SK-N-SH (cell line): ENCODE measurements around the gene SUCLG2. TPM values are rescaled to one million over a fixed set of nuclear protein-coding genes. Genes with fewer than 3 reads are reported as not detected.

Experiments
- CTCF ChIA-PET: fragments of 300-600, 350-600 bp; formaldehyde crosslinking; extraction: SDS; loops from one replicate; lab custom pipeline; 2021; lab: Yijun Ruan, JAX
- POLR2A ChIA-PET: fragments of 350-600 bp; sonication (Branson Sonifier 250); formaldehyde crosslinking; extraction: SDS; loops from one replicate; lab custom pipeline; 2020; ENCODE audit warnings: antibody characterized with exemption, inconsistent platforms; lab: Yijun Ruan, JAX
- DNase-seq: peaks from one replicate; pipeline ENCODE4 v3.0.0; 2012
- H2AFZ ChIP-seq: fragments of 200-600 bp; sonication (generic); 2 replicates; pipeline ENCODE4 v1.8.1; 2016; ENCODE audit warnings: antibody characterized with exemption, mild to moderate bottlenecking, low read depth
- H3F3A ChIP-seq: fragments of 200-600 bp; sonication (generic); replicated peaks from 2 replicates; pipeline ENCODE3; 2016; ENCODE audit warnings: antibody characterized with exemption, mild to moderate bottlenecking; ENCODE audit not compliant: insufficient read depth
- H3K27ac ChIP-seq, 2 experiments: fragments of 200-500 bp in 1 of 2; fragments of 200-600 bp in 1 of 2; sonication (Bioruptor generic) in 1 of 2; sonication (generic), shearing (Covaris generic) in 1 of 2; 2 replicates each; pipeline versions ENCODE4 v1.5.1 to v1.6.1; 2014 to 2016; ENCODE audit warnings: low read depth in 2 of 2, inconsistent platforms in 1 of 2, low read length in 1 of 2, mild to moderate bottlenecking in 1 of 2, mixed read lengths in 1 of 2
- H3K27me3 ChIP-seq: fragments of 200-600 bp; sonication (generic), shearing (Covaris generic); 2 replicates; pipeline ENCODE4 v1.6.1; 2016; ENCODE audit warnings: mixed run types; ENCODE audit not compliant: insufficient read depth
- H3K36me3 ChIP-seq, 2 experiments: fragments of 200-500 bp in 1 of 2; fragments of 200-600 bp in 1 of 2; sonication (Bioruptor generic) in 1 of 2; sonication (generic) in 1 of 2; replicated peaks in 1 of 2; 2 replicates each; pipeline versions ENCODE3 to v1.5.1; 2014 to 2016; ENCODE audit warnings: low read length in 1 of 2, mild to moderate bottlenecking in 1 of 2; ENCODE audit not compliant: insufficient read depth in 2 of 2, control insufficient read depth in 1 of 2
- H3K4me1 ChIP-seq, 2 experiments: fragments of 200-500 bp in 1 of 2; fragments of 200-600 bp in 1 of 2; sonication (Bioruptor generic) in 1 of 2; sonication (generic), shearing (Covaris generic) in 1 of 2; 2 replicates each; pipeline versions ENCODE4 v1.5.1 to v1.6.1; 2014 to 2016; ENCODE audit warnings: low read depth in 1 of 2, low read length in 1 of 2, mixed run types in 1 of 2; ENCODE audit not compliant: insufficient read depth in 2 of 2, control insufficient read depth in 1 of 2
- H3K4me2 ChIP-seq: fragments of 200-600 bp; sonication (generic), shearing (Covaris generic); 2 replicates; pipeline ENCODE4 v1.6.1; 2017; ENCODE audit warnings: mixed run types
- H3K4me3 ChIP-seq, 2 experiments: fragments of 200-500 bp in 1 of 2; fragments of 200-600 bp in 1 of 2; sonication (Bioruptor generic) in 1 of 2; sonication (generic), shearing (Covaris generic) in 1 of 2; 2 replicates each; pipeline versions ENCODE4 v1.5.1 to v1.8.1; 2014 to 2016; ENCODE audit warnings: low read depth in 2 of 2, inconsistent platforms in 1 of 2, low read length in 1 of 2, mild to moderate bottlenecking in 1 of 2, mixed read lengths in 1 of 2, moderate library complexity in 1 of 2
- H3K79me2 ChIP-seq: fragments of 200-600 bp; sonication (generic); 2 replicates; pipeline ENCODE4 v1.8.1; 2017; ENCODE audit warnings: mild to moderate bottlenecking; ENCODE audit not compliant: insufficient read depth
- H3K9ac ChIP-seq: fragments of 200-600 bp; sonication (generic); 2 replicates; pipeline ENCODE4 v1.6.1; 2017; ENCODE audit warnings: mixed run types
- H3K9me2 ChIP-seq: fragments of 200-600 bp; sonication (generic); 2 replicates; pipeline ENCODE4 v1.6.1; 2017; ENCODE audit warnings: mixed run types
- H3K9me3 ChIP-seq: fragments of 200-600 bp; sonication (generic); 2 replicates; pipeline ENCODE4 v1.6.1; 2017; ENCODE audit warnings: mixed run types, mild to moderate bottlenecking, moderate library complexity
- H4K20me1 ChIP-seq: fragments of 200-600 bp; sonication (generic); 2 replicates; pipeline ENCODE4 v1.6.1; 2017; ENCODE audit warnings: mild to moderate bottlenecking, mixed run types; ENCODE audit not compliant: insufficient read depth
- FOSL2 ChIP-seq: IDR thresholded peaks from 2 replicates; pipeline ENCODE4 v1.4.0; 2012; ENCODE audit warnings: low read depth, mild to moderate bottlenecking, moderate library complexity, borderline replicate concordance
- JUND ChIP-seq: IDR thresholded peaks from 2 replicates; pipeline ENCODE4 v1.4.0; 2012
- MAX ChIP-seq: IDR thresholded peaks from 2 replicates; pipeline ENCODE4 v1.4.0; 2012; ENCODE audit warnings: low read depth
- NFIC ChIP-seq: IDR thresholded peaks from 2 replicates; pipeline ENCODE4 v1.4.0; 2012; ENCODE audit warnings: borderline replicate concordance
- POLR2AphosphoS5 ChIP-seq: IDR thresholded peaks from 2 replicates; pipeline ENCODE4 v1.6.1; 2012; ENCODE audit warnings: low read depth, low read length
- RCOR1 ChIP-seq: fragments of 150-350 bp; IDR thresholded peaks from 2 replicates; pipeline ENCODE4 v1.6.1; 2017; ENCODE audit warnings: antibody characterized with exemption, low read length
- REST ChIP-seq: IDR thresholded peaks from 2 replicates; pipeline ENCODE4 v1.6.1; 2012; ENCODE audit warnings: mild to moderate bottlenecking, low read depth, low read length, moderate library complexity
- TCF12 ChIP-seq: IDR thresholded peaks from 2 replicates; pipeline ENCODE4 v1.4.0; 2012
- TEAD4 ChIP-seq: IDR thresholded peaks from 2 replicates; pipeline ENCODE4 v1.4.0; 2012; ENCODE audit warnings: mild to moderate bottlenecking, borderline replicate concordance; ENCODE audit not compliant: insufficient read depth
- YY1 ChIP-seq: IDR thresholded peaks from 2 replicates; pipeline ENCODE4 v1.4.0; 2012; ENCODE audit warnings: low read depth, mild to moderate bottlenecking
- ZBTB33 ChIP-seq: IDR thresholded peaks from 2 replicates; pipeline ENCODE4 v1.4.0; 2012; ENCODE audit warnings: low read depth, borderline replicate concordance
- WGBS: methylation state at CpG from one replicate; pipeline ENCODE4 v1.1.6; 2017; ENCODE audit warnings: low lambda C conversion rate; 5-methylcytosine and 5-hydroxymethylcytosine counted together
- polyA plus RNA-seq, 3 experiments: library from polyadenylated mRNA; depleted of rRNA; stranded (reverse); fragments of >200 nt; gene quantifications; 2 replicates each; pipeline ENCODE4 v1.2.3, GENCODE V29; 2012

The SUCLG2 gene
- polyA plus RNA-seq, 1 of the 3 experiments (the other 2 are of a cell fraction), result 20.2 TPM

- TF ChIP-seq ZBTB33 (no peak), YY1 (0 out of 2 replicates have a peak, but pooled peaks have one; percentile 12), REST (no peak), POLR2AphosphoS5 (no peak)
Observed at GRCh38 chr3:67647390-67647878, 7.0 kb downstream of the SUCLG2 start (continued).

GRCh38 chr3:67646586-67647234 lies 7.7 kb downstream of the SUCLG2 start:
- POLR2A ChIA-PET, result no interaction called here
- Histone ChIP-seq H3K9ac (peak overlapping the region; percentile 49; the same call in 1 of the 2 replicates), H2AFZ (no peak overlapping the region), H3K9me3 (no peaks in the 10 kb centered on the region), H4K20me1 (no peaks in the 10 kb centered on the region; the same call in 1 of the 2 replicates), H3F3A (peaks cover 27% of the 10 kb centered on the region), H3K4me3 (no peak overlapping the region)
- TF ChIP-seq TEAD4, result no peak
- no peak for TF ChIP-seq REST
- TF ChIP-seq JUND, result peak; percentile 37
- no peak for TF ChIP-seq RCOR1
- no peak for TF ChIP-seq MAX
- TF ChIP-seq NFIC, result peak; percentile 75
- TF ChIP-seq TCF12, result peak; percentile 8; the same call in 1 of the 2 replicates
- peak; percentile 56; the same call in 1 of the 2 replicates for TF ChIP-seq FOSL2
- TF ChIP-seq, all 33 proteins: peak for 4
- H3K27ac ChIP-seq, result peak overlapping the region; percentile 8 to 92; a peak in 3 of 4 replicates
- H3K4me1 ChIP-seq, result peaks cover 0 to 8% of the 10 kb centered on the region in 2 experiments; a peak in 3 of 4 replicates
- WGBS, result 64% methylated on average over 8 of the region's 8 CpGs
- H3K79me2 ChIP-seq, result peaks cover 71% of the 10 kb centered on the region
- no peaks in the 10 kb centered on the region for H3K36me3 ChIP-seq
- no peaks in the 10 kb centered on the region for H3K9me2 ChIP-seq
- CTCF ChIA-PET, result interaction anchor here (0.9 kb wide), 1 partner anchor 19 kb away, joined by 3 read pairs; no protein-coding TSS in a partner anchor
- H3K27me3 ChIP-seq, result no peaks in the 10 kb centered on the region
- DNase-seq, result no peak
- peak overlapping the region; percentile 60 for H3K4me2 ChIP-seq
